ENCODE data around the gene PRSS50.

DNA sequence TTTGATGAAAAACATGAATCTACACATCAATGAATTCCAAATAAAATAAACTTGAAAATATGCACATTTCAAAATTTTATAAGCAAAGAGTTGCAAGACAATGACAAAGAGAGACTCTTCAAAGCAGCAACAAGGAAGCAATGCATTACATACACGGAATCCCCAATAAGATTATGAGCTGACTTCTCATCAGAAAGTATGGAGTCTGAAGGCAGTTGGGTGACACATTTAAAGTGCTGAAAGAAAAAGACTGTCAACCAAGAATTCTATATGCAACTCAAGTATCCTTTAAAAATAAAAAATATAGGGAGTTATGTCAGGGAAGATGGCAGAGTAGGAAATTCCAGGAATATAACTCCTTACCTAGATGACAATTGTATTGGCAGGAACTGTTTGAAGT, 46.5 kb upstream of the PRSS50 start:
- TF ChIP-seq, protein P1, sequence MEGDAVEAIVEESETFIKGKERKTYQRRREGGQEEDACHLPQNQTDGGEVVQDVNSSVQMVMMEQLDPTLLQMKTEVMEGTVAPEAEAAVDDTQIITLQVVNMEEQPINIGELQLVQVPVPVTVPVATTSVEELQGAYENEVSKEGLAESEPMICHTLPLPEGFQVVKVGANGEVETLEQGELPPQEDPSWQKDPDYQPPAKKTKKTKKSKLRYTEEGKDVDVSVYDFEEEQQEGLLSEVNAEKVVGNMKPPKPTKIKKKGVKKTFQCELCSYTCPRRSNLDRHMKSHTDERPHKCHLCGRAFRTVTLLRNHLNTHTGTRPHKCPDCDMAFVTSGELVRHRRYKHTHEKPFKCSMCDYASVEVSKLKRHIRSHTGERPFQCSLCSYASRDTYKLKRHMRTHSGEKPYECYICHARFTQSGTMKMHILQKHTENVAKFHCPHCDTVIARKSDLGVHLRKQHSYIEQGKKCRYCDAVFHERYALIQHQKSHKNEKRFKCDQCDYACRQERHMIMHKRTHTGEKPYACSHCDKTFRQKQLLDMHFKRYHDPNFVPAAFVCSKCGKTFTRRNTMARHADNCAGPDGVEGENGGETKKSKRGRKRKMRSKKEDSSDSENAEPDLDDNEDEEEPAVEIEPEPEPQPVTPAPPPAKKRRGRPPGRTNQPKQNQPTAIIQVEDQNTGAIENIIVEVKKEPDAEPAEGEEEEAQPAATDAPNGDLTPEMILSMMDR (IDR thresholded peaks at IDR 0.05; ENCODE audit: low read length), result no peak
- TF ChIP-seq EZH2 (optimal IDR thresholded peaks at IDR 0.05; ENCODE audit: low read depth, low read length), result no peak
